H9 (cell line): ENCODE results near the gene DBNDD2. TPM values are rescaled to one million over a fixed set of nuclear protein-coding genes. Genes with fewer than 3 reads are reported as not detected.

Experiments
- DNase-seq: peaks from one replicate; pipeline ENCODE4 v3.0.0-alpha.2; 2017
- H2AFZ ChIP-seq: one replicate; pipeline ENCODE4 v1.6.1; 2013; ENCODE audit warnings: mild to moderate bottlenecking, low read length, control low read depth, moderate library complexity
- H2AK5ac ChIP-seq: 2 replicates; pipeline ENCODE4 v1.6.1; 2013; ENCODE audit warnings: low read length, control low read depth, mixed read lengths; ENCODE audit not compliant: insufficient read length
- H2BK120ac ChIP-seq: one replicate; pipeline ENCODE4 v1.6.1; 2013; ENCODE audit warnings: low read depth, mild to moderate bottlenecking, low read length, control low read depth, inconsistent platforms; ENCODE audit not compliant: poor library complexity, severe bottlenecking
- H2BK12ac ChIP-seq: 2 replicates; pipeline ENCODE4 v1.6.1; 2013; ENCODE audit warnings: low read length, control low read depth, mixed read lengths, low read depth; ENCODE audit not compliant: insufficient read length
- H2BK15ac ChIP-seq: 2 replicates; pipeline ENCODE4 v1.6.1; 2013; ENCODE audit warnings: low read depth, low read length, control low read depth
- H2BK20ac ChIP-seq: one replicate; pipeline ENCODE4 v1.6.1; 2013; ENCODE audit warnings: low read depth, mild to moderate bottlenecking, low read length, control low read depth, inconsistent platforms; ENCODE audit not compliant: poor library complexity, severe bottlenecking
- H2BK5ac ChIP-seq: 2 replicates; pipeline ENCODE4 v1.6.1; 2013; ENCODE audit warnings: low read length, control low read depth, mixed read lengths; ENCODE audit not compliant: insufficient read length
- H3K14ac ChIP-seq: 2 replicates; pipeline ENCODE4 v1.6.1; 2013; ENCODE audit warnings: low read length, control low read depth; ENCODE audit not compliant: insufficient read depth
- H3K18ac ChIP-seq: 2 replicates; pipeline ENCODE4 v1.6.1; 2013; ENCODE audit warnings: low read depth, mild to moderate bottlenecking, mixed read lengths, low read length, control low read depth; ENCODE audit not compliant: insufficient read length
- H3K23ac ChIP-seq: 2 replicates; pipeline ENCODE4 v1.6.1; 2013; ENCODE audit warnings: low read length, control low read depth, mixed read lengths, low read depth; ENCODE audit not compliant: insufficient read length
- H3K23me2 ChIP-seq: 2 replicates; pipeline ENCODE4 v1.6.1; 2013; ENCODE audit warnings: low read depth, mild to moderate bottlenecking, mixed read lengths, low read length, control low read depth; ENCODE audit not compliant: insufficient read length, poor library complexity, severe bottlenecking
- H3K27ac ChIP-seq: 2 replicates; pipeline ENCODE4 v1.5.1; 2013; ENCODE audit warnings: low read length, control low read depth, mixed read lengths, low read depth; ENCODE audit not compliant: insufficient read length
- H3K27me3 ChIP-seq: 2 replicates; pipeline ENCODE4 v1.6.1; 2013; ENCODE audit warnings: low read length, control low read depth, inconsistent platforms; ENCODE audit not compliant: insufficient read depth
- H3K4ac ChIP-seq: 2 replicates; pipeline ENCODE4 v1.6.1; 2013; ENCODE audit warnings: low read depth, mild to moderate bottlenecking, control low read depth, inconsistent platforms, low read length, moderate library complexity
- H3K4me1 ChIP-seq: 2 replicates; pipeline ENCODE4 v1.6.1; 2013; ENCODE audit warnings: low read length, control low read depth, inconsistent platforms; ENCODE audit not compliant: insufficient read depth
- H3K4me2 ChIP-seq: 2 replicates; pipeline ENCODE4 v1.6.1; 2013; ENCODE audit warnings: low read length, control low read depth, mixed read lengths; ENCODE audit not compliant: insufficient read length, insufficient read depth
- H3K56ac ChIP-seq: 2 replicates; pipeline ENCODE4 v1.6.1; 2013; ENCODE audit warnings: low read depth, mild to moderate bottlenecking, mixed read lengths, low read length, control low read depth; ENCODE audit not compliant: insufficient read length
- H3K79me1 ChIP-seq: 2 replicates; pipeline ENCODE4 v1.6.1; 2013; ENCODE audit warnings: low read depth, mild to moderate bottlenecking, moderate library complexity, low read length, control low read depth, inconsistent platforms; ENCODE audit not compliant: insufficient read depth, poor library complexity, severe bottlenecking
- H3K79me2 ChIP-seq: 2 replicates; pipeline ENCODE4 v1.6.1; 2013; ENCODE audit warnings: low read length, control low read depth, inconsistent platforms; ENCODE audit not compliant: insufficient read depth
- H3K9ac ChIP-seq: 2 replicates; pipeline ENCODE4 v1.6.1; 2013; ENCODE audit warnings: low read length, control low read depth, mixed read lengths; ENCODE audit not compliant: insufficient read length; ENCODE audit errors: extremely low read depth
- H3K9me3 ChIP-seq: one replicate; pipeline ENCODE4 v1.6.1; 2013; ENCODE audit warnings: low read depth, low read length, inconsistent platforms; ENCODE audit not compliant: control insufficient read depth
- H3T11ph ChIP-seq: one replicate; pipeline ENCODE4 v1.6.1; 2013; ENCODE audit warnings: mild to moderate bottlenecking, low read length, control low read depth, inconsistent platforms
- H4K20me1 ChIP-seq: one replicate; pipeline ENCODE4 v1.6.1; 2013; ENCODE audit not compliant: control insufficient read depth, insufficient read length, insufficient read depth
- H4K5ac ChIP-seq: 2 replicates; pipeline ENCODE4 v1.6.1; 2013; ENCODE audit warnings: low read depth, mild to moderate bottlenecking, mixed read lengths, low read length, control low read depth; ENCODE audit not compliant: insufficient read length
- H4K8ac ChIP-seq: replicated peaks from 2 replicates; pipeline ENCODE4 v1.6.1; 2013; ENCODE audit warnings: low read length, control low read depth, mixed read lengths, low read depth; ENCODE audit not compliant: insufficient read length
- H4K91ac ChIP-seq: 2 replicates; pipeline ENCODE4 v1.6.1; 2013; ENCODE audit warnings: low read depth, mild to moderate bottlenecking, moderate library complexity, mixed read lengths, low read length, control low read depth; ENCODE audit not compliant: insufficient read length
- H3K27ac Mint-ChIP-seq, 3 experiments: 2 replicates in 2 of 3; 3 replicates in 1 of 3; pipeline ENCODE4 v1.8.0; 2020 to 2021; ENCODE audit warnings: mixed read lengths in 3 of 3, mild to moderate bottlenecking in 1 of 3, moderate library complexity in 1 of 3
- H3K27me3 Mint-ChIP-seq: 2 replicates; pipeline ENCODE4 v1.8.0; 2021; ENCODE audit warnings: low read depth, mild to moderate bottlenecking, moderate library complexity, mixed read lengths
- H3K36me3 Mint-ChIP-seq, 3 experiments: 2 replicates in 2 of 3; 3 replicates in 1 of 3; pipeline ENCODE4 v1.8.0; 2020 to 2021; ENCODE audit warnings: low read depth in 3 of 3, mixed read lengths in 3 of 3; ENCODE audit not compliant: insufficient read depth in 1 of 3
- H3K4me1 Mint-ChIP-seq, 2 experiments: 2 replicates each; pipeline ENCODE4 v1.8.0; 2020; ENCODE audit warnings: mixed read lengths in 2 of 2
- H3K4me3 Mint-ChIP-seq, 2 experiments: 2 replicates in 1 of 2; 3 replicates in 1 of 2; pipeline ENCODE4 v1.8.0; 2020 to 2021; ENCODE audit warnings: mild to moderate bottlenecking in 2 of 2, mixed read lengths in 2 of 2, moderate library complexity in 1 of 2
- H3K9me3 Mint-ChIP-seq, 2 experiments: 2 replicates in 1 of 2; 3 replicates in 1 of 2; pipeline ENCODE4 v1.8.0; 2020; ENCODE audit warnings: mild to moderate bottlenecking in 2 of 2, mixed read lengths in 2 of 2, moderate library complexity in 1 of 2
- CTCF ChIP-seq: fragments of 200-600 bp; sonication (generic); conservative IDR thresholded peaks from 3 replicates; pipeline ENCODE4 v1.8.0; 2021; ENCODE audit warnings: antibody characterized with exemption, mild to moderate bottlenecking
- WGBS: extraction: QIAGEN DNeasy Blood & Tissue Kit; methylation state at CpG from one replicate; pipeline ENCODE4 v1.1.7; 2013; ENCODE audit warnings: missing lambda C conversion rate, low lambda C conversion rate, mixed read lengths; ENCODE audit not compliant: insufficient read length; ENCODE audit errors: extremely low coverage; 5-methylcytosine and 5-hydroxymethylcytosine counted together
- total RNA-seq: library from RNA; stranded (reverse); gene quantifications from 2 replicates; pipeline ENCODE4 v1.2.1, GENCODE V29; 2021

DBNDD2 gene
- total RNA-seq, 1 experiment from 2014 or later: 39.1 TPM

GRCh38 chr20:45433316-45433715 lies 25.2 kb downstream of the DBNDD2 start:
- no peak overlapping the region for H4K5ac ChIP-seq
- no peak for DNase-seq
- no peak overlapping the region for H3K27ac ChIP-seq
- no peaks in the 10 kb centered on the region for H4K20me1 ChIP-seq
- TF ChIP-seq CTCF: no peak
- no peak overlapping the region for H3K9ac ChIP-seq
- Mint-ChIP-seq H3K9me3 (no peaks in the 10 kb centered on the region), H3K36me3 (peaks cover 0 to 14% (median 0%) of the 10 kb centered on the region in 3 experiments; a peak in 1 of 7 replicates), H3K27me3 (peaks cover 2% of the 10 kb centered on the region; the same call in 1 of the 2 replicates), H3K27ac (no peak overlapping the region), H3K4me3 (no peak overlapping the region), H3K4me1 (peaks cover 10 to 20% of the 10 kb centered on the region in 2 experiments; a peak in 3 of 4 replicates)
- no peak overlapping the region for H3K18ac ChIP-seq
- H2BK12ac ChIP-seq: no peak overlapping the region
- no CpG with 5 or more reads among the region's 3 CpGs for WGBS
- no peaks in the 10 kb centered on the region for H3K79me2 ChIP-seq
- no peak overlapping the region for H4K8ac ChIP-seq
- H3T11ph ChIP-seq: no peak overlapping the region
- no peaks in the 10 kb centered on the region for H3K23me2 ChIP-seq
- H2BK120ac ChIP-seq: no peak overlapping the region
- no peaks in the 10 kb centered on the region for H3K9me3 ChIP-seq
- no peaks in the 10 kb centered on the region for H3K4me1 ChIP-seq
- no peak overlapping the region for H3K23ac ChIP-seq
- no peak overlapping the region for H3K14ac ChIP-seq
- no peak overlapping the region for H2BK5ac ChIP-seq
- 0 out of 2 replicates have a peak overlapping the region, but pooled peaks have one; percentile 37 for H2BK15ac ChIP-seq
- H3K4ac ChIP-seq: no peak overlapping the region
- no peaks in the 10 kb centered on the region for H3K79me1 ChIP-seq
- H4K91ac ChIP-seq: no peak overlapping the region
- no peaks in the 10 kb centered on the region for H3K27me3 ChIP-seq
- H2AFZ ChIP-seq: no peak overlapping the region
- H3K4me2 ChIP-seq: no peak overlapping the region
- H2BK20ac ChIP-seq: no peak overlapping the region
- H3K56ac ChIP-seq: no peak overlapping the region
- no peak overlapping the region for H2AK5ac ChIP-seq
